ENCODE results near the gene SH3PXD2B. TPM values are rescaled to one million over a fixed set of nuclear protein-coding genes. Genes with fewer than 3 reads are reported as not detected.

Gene SH3PXD2B
- total and polyA plus RNA-seq, 2 of the 4 experiments (the other 2 are of a cell fraction): 8.2 to 14.4 TPM

DNA sequence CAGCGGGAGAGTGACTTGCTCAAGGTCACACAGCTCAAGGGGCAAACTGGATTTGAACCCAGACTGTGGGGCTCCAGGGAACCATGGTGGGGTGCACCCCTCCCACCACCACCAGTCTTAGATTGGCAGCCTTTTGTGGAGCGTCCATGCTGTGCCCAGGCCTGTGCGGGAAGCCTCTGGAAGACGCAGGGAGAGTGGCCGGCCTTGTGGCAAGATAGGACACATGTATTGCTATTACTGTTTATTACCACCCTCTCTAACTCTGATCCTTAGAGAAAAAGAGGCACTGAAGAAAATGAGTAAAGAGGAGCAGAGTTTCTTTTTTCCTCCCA is 25.4 kb upstream of the SH3PXD2B start:
- in situ Hi-C loops (cut with MboI; ENCODE audit: low sequenced_read_pairs): loop anchor here (5.0 to 10.0 kb wide), 2 partner anchors 218 to 465 kb away; no protein-coding TSS in a partner anchor
- Histone ChIP-seq H2BK120ac (ENCODE audit: low read depth, low read length) (no peak overlapping the region), H2AK5ac (ENCODE audit: low read depth, low read length) (no peak overlapping the region), H3K4me1 (ENCODE audit: control insufficient read depth, insufficient read depth, low read length) (no peaks in the 10 kb centered on the region), H2BK5ac (ENCODE audit: low read depth, low read length, poor library complexity, severe bottlenecking) (no peak overlapping the region), H3K9ac (ENCODE audit: low read depth, low read length) (no peak overlapping the region), H3K56ac (ENCODE audit: extremely low read depth, insufficient read depth, low read length) (no peak overlapping the region), H4K8ac (ENCODE audit: low read depth in 2 of 2, low read length in 2 of 2) (no peak overlapping the region), H4K20me1 (ENCODE audit: insufficient read depth, low read length) (no peaks in the 10 kb centered on the region), H3K4ac (ENCODE audit: low read depth, low read length) (no peak overlapping the region), H3K9me3 (ENCODE audit: control insufficient read depth, insufficient read depth, low read length) (no peaks in the 10 kb centered on the region; the same call in 1 of the 2 replicates), H3K9me1 (ENCODE audit: insufficient read depth, low read length) (peaks cover 2% of the 10 kb centered on the region; the same call in 1 of the 2 replicates), H2AFZ (replicated peaks; ENCODE audit: low read length, poor library complexity) (no peak overlapping the region), H3K27ac (ENCODE audit: insufficient read depth, low read length) (no peak overlapping the region), H2BK20ac (ENCODE audit: low read depth, low read length) (no peak overlapping the region), H3K4me2 (ENCODE audit: low read depth, low read length) (no peak overlapping the region), H3K14ac (replicated peaks; ENCODE audit: low read depth, low read length) (no peak overlapping the region), H3K36me3 (ENCODE audit: control insufficient read depth, insufficient read depth, low read length) (no peaks in the 10 kb centered on the region), H3K27me3 (ENCODE audit: control insufficient read depth, insufficient read depth, low read length) (peaks cover 7% of the 10 kb centered on the region), H4K5ac (ENCODE audit: low read depth, low read length) (no peak overlapping the region), H2AK9ac (replicated peaks; ENCODE audit: low read depth, low read length, poor library complexity) (no peak overlapping the region), H3K23ac (ENCODE audit: low read depth, low read length) (no peak overlapping the region), H3K4me3 (ENCODE audit: insufficient read depth, low read depth, low read length) (no peak overlapping the region), H4K91ac (ENCODE audit: insufficient read depth, low read depth, low read length) (no peak overlapping the region), H3K18ac (ENCODE audit: low read depth, low read length) (no peak overlapping the region), H2BK15ac (ENCODE audit: low read depth, low read length) (no peak overlapping the region), H3K79me1 (ENCODE audit: low read depth in 1 of 2, low read length in 2 of 2) (no peaks in the 10 kb centered on the region)
- WGBS, 2 experiments (ENCODE audit: extremely low coverage in 2 of 2, insufficient read length in 1 of 2): no CpG with 5 or more reads among the region's 5 CpGs
- BruUV-seq (replicated peaks): no TSS peak
- TF ChIP-seq MAFK (IDR thresholded peaks at IDR 0.05; ENCODE audit: low read depth, low read length) (no peak), MAZ (IDR thresholded peaks at IDR 0.05; ENCODE audit: borderline replicate concordance, low read depth, low read length) (no peak), SMC3 (IDR thresholded peaks at IDR 0.05; ENCODE audit: low read depth, low read length) (no peak), NFE2L2 (IDR thresholded peaks at IDR 0.05; ENCODE audit: low read depth, low read length) (no peak), CEBPB (IDR thresholded peaks at IDR 0.05; ENCODE audit: low read depth, low read length) (no peak), FOS (IDR thresholded peaks at IDR 0.05; ENCODE audit: low read depth, low read length) (no peak), BHLHE40 (IDR thresholded peaks at IDR 0.05; ENCODE audit: low read depth, low read length) (no peak)
- TF ChIP-seq, protein P1, sequence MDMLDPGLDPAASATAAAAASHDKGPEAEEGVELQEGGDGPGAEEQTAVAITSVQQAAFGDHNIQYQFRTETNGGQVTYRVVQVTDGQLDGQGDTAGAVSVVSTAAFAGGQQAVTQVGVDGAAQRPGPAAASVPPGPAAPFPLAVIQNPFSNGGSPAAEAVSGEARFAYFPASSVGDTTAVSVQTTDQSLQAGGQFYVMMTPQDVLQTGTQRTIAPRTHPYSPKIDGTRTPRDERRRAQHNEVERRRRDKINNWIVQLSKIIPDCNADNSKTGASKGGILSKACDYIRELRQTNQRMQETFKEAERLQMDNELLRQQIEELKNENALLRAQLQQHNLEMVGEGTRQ (IDR thresholded peaks at IDR 0.05; ENCODE audit: low read depth, low read length): no peak
- TF ChIP-seq, protein P2, sequence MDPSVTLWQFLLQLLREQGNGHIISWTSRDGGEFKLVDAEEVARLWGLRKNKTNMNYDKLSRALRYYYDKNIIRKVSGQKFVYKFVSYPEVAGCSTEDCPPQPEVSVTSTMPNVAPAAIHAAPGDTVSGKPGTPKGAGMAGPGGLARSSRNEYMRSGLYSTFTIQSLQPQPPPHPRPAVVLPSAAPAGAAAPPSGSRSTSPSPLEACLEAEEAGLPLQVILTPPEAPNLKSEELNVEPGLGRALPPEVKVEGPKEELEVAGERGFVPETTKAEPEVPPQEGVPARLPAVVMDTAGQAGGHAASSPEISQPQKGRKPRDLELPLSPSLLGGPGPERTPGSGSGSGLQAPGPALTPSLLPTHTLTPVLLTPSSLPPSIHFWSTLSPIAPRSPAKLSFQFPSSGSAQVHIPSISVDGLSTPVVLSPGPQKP (IDR thresholded peaks at IDR 0.05; ENCODE audit: borderline replicate concordance, low read depth, low read length): no peak
- CTCF ChIA-PET: interaction anchor here (0.6 to 3.4 kb wide), 5 partner anchors 20 to 222 kb away, joined by 3 to 24 read pairs (median 3); no protein-coding TSS in a partner anchor
- POLR2A ChIA-PET (ENCODE audit: unreplicated experiment): no interaction called here
- DNase-seq: no peak
- no peak for ATAC-seq (ENCODE audit: low read depth)
- dilution Hi-C loops (cut with HindIII; ENCODE audit: low sequenced_read_pairs, unreplicated experiment): no loop called here
- intact Hi-C loops (cut with micrococcal nuclease): loop anchor here (1.0 to 10.0 kb wide), 3 partner anchors 162 to 465 kb away; partner anchors contain the start of gene NEURL1B

Data from IMR-90 (cell line).